ENCODE data around the gene NOTUM. TPM values are rescaled to one million over a fixed set of nuclear protein-coding genes. Genes with fewer than 3 reads are reported as not detected.

NOTUM gene
- total RNA-seq, 4 donors from 2014 or later, result not detected

- WGBS, 2 donors, result 1 to 2% methylated on average over 33 to 49 of the region's 98 CpGs
- Histone ChIP-seq H3K4me1 (peaks cover 0 to 54% (median 39%) of the 10 kb centered on the region in 4 donors), H3K27ac (peak within 1 kb of the TSS; percentile 87 to 95 (median 94)), H3K36me3 (peaks cover 0 to 1% (median 0%) of the 10 kb centered on the region in 3 donors), H3K9me3 (no peaks in the 10 kb centered on the region), H3K4me3 (peak within 1 kb of the TSS; percentile 67 to 100 (median 92)), H3K27me3 (peaks cover 0 to 3% of the 10 kb centered on the region in 2 donors)
- peak; percentile 66 to 78 for TF ChIP-seq EP300 (IDR thresholded peaks at IDR 0.05)
- peak; percentile 40 to 67 for TF ChIP-seq POLR2A (IDR thresholded peaks at IDR 0.05)
- TF ChIP-seq, protein P1, sequence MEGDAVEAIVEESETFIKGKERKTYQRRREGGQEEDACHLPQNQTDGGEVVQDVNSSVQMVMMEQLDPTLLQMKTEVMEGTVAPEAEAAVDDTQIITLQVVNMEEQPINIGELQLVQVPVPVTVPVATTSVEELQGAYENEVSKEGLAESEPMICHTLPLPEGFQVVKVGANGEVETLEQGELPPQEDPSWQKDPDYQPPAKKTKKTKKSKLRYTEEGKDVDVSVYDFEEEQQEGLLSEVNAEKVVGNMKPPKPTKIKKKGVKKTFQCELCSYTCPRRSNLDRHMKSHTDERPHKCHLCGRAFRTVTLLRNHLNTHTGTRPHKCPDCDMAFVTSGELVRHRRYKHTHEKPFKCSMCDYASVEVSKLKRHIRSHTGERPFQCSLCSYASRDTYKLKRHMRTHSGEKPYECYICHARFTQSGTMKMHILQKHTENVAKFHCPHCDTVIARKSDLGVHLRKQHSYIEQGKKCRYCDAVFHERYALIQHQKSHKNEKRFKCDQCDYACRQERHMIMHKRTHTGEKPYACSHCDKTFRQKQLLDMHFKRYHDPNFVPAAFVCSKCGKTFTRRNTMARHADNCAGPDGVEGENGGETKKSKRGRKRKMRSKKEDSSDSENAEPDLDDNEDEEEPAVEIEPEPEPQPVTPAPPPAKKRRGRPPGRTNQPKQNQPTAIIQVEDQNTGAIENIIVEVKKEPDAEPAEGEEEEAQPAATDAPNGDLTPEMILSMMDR (IDR thresholded peaks at IDR 0.05), result peak in 3 of 5 experiments; percentile 12 to 42 (median 31)
- DNase-seq (ENCODE audit: low spot score in 2 of 2), result peak; percentile 88 to 94
Observed at GRCh38 chr17:81927653-81928543, 33.1 kb downstream of the NOTUM start, which contains the start of gene MAFG. Gene MAFG (minus strand): TSS chr17:81927735. CDS start chr17:81923185, 4,550 bp downstream.

GRCh38 chr17:81927152-81927652 lies 33.8 kb downstream of the NOTUM start:
- peaks cover 0 to 8% (median 3%) of the 10 kb centered on the region in 3 donors for H3K36me3 ChIP-seq
- peak overlapping the region; percentile 67 to 100 (median 92) for H3K4me3 ChIP-seq
- H3K27ac ChIP-seq, result peak overlapping the region; percentile 87 to 95 (median 94)
- H3K4me1 ChIP-seq, result peaks cover 0 to 61% (median 44%) of the 10 kb centered on the region in 4 donors
- no peaks in the 10 kb centered on the region for H3K9me3 ChIP-seq
- DNase-seq (ENCODE audit: low spot score in 2 of 2), result no peak
- 0% methylated on average over 26 of the region's 78 CpGs; no CpG with 5 or more reads in 1 of the 2 donors for WGBS, 2 donors
- TF ChIP-seq, protein P1 (IDR thresholded peaks at IDR 0.05), result no peak
- TF ChIP-seq EP300 (IDR thresholded peaks at IDR 0.05), result no peak
- peaks cover 0 to 3% of the 10 kb centered on the region in 2 donors for H3K27me3 ChIP-seq

DNA sequence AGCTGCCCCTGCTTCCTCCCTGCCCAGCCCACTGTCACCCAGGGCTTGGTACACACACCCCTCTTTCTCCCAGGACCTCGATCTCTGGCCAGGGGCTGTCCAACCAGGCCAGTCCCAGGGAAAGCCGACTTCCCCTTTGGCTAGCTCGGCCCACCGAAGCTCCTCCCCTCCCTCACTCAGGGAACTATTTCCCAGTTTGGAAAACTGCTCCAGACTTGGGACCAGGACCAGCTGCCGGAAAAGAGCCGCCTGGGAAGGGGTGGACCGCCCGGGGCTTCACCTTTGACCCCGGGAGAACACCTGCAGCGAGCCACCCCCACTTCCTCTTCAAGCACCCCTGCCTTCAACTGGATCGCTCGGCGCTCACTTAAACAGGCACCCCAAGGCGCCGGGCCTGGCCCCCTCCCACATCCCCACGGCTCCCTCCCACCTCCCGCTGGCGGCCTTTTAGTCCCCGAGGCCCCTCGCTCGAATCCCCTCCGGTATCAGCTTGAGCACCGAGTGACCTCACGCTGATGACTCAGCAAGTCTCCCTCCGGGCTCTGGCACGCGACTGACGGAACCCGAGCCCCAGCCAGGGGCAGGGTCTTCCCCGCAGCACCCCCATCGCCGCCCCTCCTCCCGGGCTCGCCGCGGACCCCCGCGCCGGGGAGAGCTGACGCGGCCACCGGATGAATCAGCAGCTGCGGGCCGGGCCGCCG lies 34.4 kb downstream of the NOTUM start:
- WGBS, 2 donors, result 1% methylated on average over 23 to 31 of the region's 46 CpGs
- peak; percentile 48 to 58 for DNase-seq (ENCODE audit: low spot score in 2 of 2)
- H3K36me3 ChIP-seq, result peaks cover 0 to 14% (median 3%) of the 10 kb centered on the region in 3 donors
- no peaks in the 10 kb centered on the region for H3K9me3 ChIP-seq
- no peaks in the 10 kb centered on the region for H3K27me3 ChIP-seq
- peak overlapping the region; percentile 87 to 95 (median 94) for H3K27ac ChIP-seq
- peak overlapping the region; percentile 67 to 100 (median 92) for H3K4me3 ChIP-seq
- TF ChIP-seq EP300 (IDR thresholded peaks at IDR 0.05), result peak in 1 of 2 donors; percentile 33
- TF ChIP-seq, protein P1 (IDR thresholded peaks at IDR 0.05), result no peak
- peaks cover 0 to 66% (median 44%) of the 10 kb centered on the region in 4 donors for H3K4me1 ChIP-seq

GRCh38 chr17:81925860-81926450 lies 35.0 kb downstream of the NOTUM start:
- TF ChIP-seq, protein P1 (IDR thresholded peaks at IDR 0.05), result no peak
- no peak for TF ChIP-seq EP300 (IDR thresholded peaks at IDR 0.05)
- TF ChIP-seq POLR2A (IDR thresholded peaks at IDR 0.05), result no peak
- peaks cover 0 to 66% (median 44%) of the 10 kb centered on the region in 4 donors for H3K4me1 ChIP-seq
- peaks cover 0 to 15% (median 3%) of the 10 kb centered on the region in 3 donors for H3K36me3 ChIP-seq

More at GRCh38 chr17:81925860-81926450, 35.0 kb downstream of the NOTUM start:
- Histone ChIP-seq H3K27me3 (no peaks in the 10 kb centered on the region), H3K9me3 (no peaks in the 10 kb centered on the region), H3K27ac (peak overlapping the region in 3 of 4 donors; percentile 93 to 95 (median 94)), H3K4me3 (peak overlapping the region; percentile 67 to 100 (median 92))
- 56 to 61% methylated on average over 10 of the region's 10 CpGs for WGBS, 2 donors
- DNase-seq (ENCODE audit: low spot score in 2 of 2), result no peak
